IMR-90 (cell line): ENCODE results near the gene PRM2. TPM values are rescaled to one million over a fixed set of nuclear protein-coding genes. Genes with fewer than 3 reads are reported as not detected.

ENCODE experiments used
- ATAC-seq: fragments of 200-7000 bp; cut with Tn5 transposase; 2 replicates; pipeline ENCODE4 v1.9.1; 2020; ENCODE audit warnings: low read depth, mild to moderate bottlenecking, moderate library complexity
- BruUV-seq: library from RNA; stranded (reverse); fragments of 400-500 nt; replicated peaks from 2 replicates; lab custom pipeline; 2021; lab: Mats Ljungman, UMichigan
- CTCF ChIA-PET: fragments of 300-600 bp; formaldehyde crosslinking; extraction: SDS; loops from one replicate; lab custom pipeline; 2021; ENCODE audit warnings: antibody characterized with exemption; lab: Yijun Ruan, JAX
- POLR2A ChIA-PET: fragments of 300-600 bp; sonication (Branson Sonifier 250); formaldehyde crosslinking; loops from one replicate; lab custom pipeline; 2022; ENCODE audit warnings: antibody characterized with exemption; ENCODE audit not compliant: unreplicated experiment; lab: Charles Lee
- DNase-seq: peaks from one replicate; pipeline ENCODE4 v3.0.0; 2013
- H2AFZ ChIP-seq: replicated peaks from 2 replicates; pipeline ENCODE3; 2013; ENCODE audit warnings: low read length, mild to moderate bottlenecking; ENCODE audit not compliant: poor library complexity
- H2AK5ac ChIP-seq: 2 replicates; pipeline ENCODE4 v1.6.1; 2013; ENCODE audit warnings: low read depth, low read length, inconsistent platforms
- H2AK9ac ChIP-seq: replicated peaks from 2 replicates; pipeline ENCODE3; 2013; ENCODE audit warnings: mild to moderate bottlenecking, low read depth, low read length, moderate library complexity; ENCODE audit not compliant: poor library complexity
- H2BK120ac ChIP-seq: 2 replicates; pipeline ENCODE4 v1.6.1; 2013; ENCODE audit warnings: low read depth, low read length, inconsistent platforms
- H2BK15ac ChIP-seq: 3 replicates; pipeline ENCODE4 v1.6.1; 2013; ENCODE audit warnings: low read depth, low read length, inconsistent platforms
- H2BK20ac ChIP-seq: 2 replicates; pipeline ENCODE4 v1.6.1; 2013; ENCODE audit warnings: low read depth, mild to moderate bottlenecking, inconsistent platforms, low read length, moderate library complexity
- H2BK5ac ChIP-seq: 2 replicates; pipeline ENCODE4 v1.6.1; 2013; ENCODE audit warnings: mild to moderate bottlenecking, low read depth, low read length, inconsistent platforms; ENCODE audit not compliant: poor library complexity, severe bottlenecking
- H3K14ac ChIP-seq: replicated peaks from 2 replicates; pipeline ENCODE4 v1.6.1; 2013; ENCODE audit warnings: low read depth, low read length, inconsistent platforms
- H3K18ac ChIP-seq: 2 replicates; pipeline ENCODE4 v1.6.1; 2013; ENCODE audit warnings: low read depth, low read length, control low read depth
- H3K23ac ChIP-seq: 2 replicates; pipeline ENCODE4 v1.6.1; 2013; ENCODE audit warnings: low read depth, low read length, inconsistent platforms
- H3K27ac ChIP-seq: 2 replicates; pipeline ENCODE4 v1.5.1; 2013; ENCODE audit warnings: mild to moderate bottlenecking, control low read depth, low read length; ENCODE audit not compliant: insufficient read depth
- H3K27me3 ChIP-seq: 2 replicates; pipeline ENCODE4 v1.6.1; 2013; ENCODE audit warnings: low read length; ENCODE audit not compliant: control insufficient read depth, insufficient read depth
- H3K36me3 ChIP-seq: 2 replicates; pipeline ENCODE4 v1.6.1; 2013; ENCODE audit warnings: low read length, mixed read lengths; ENCODE audit not compliant: control insufficient read depth, insufficient read depth
- H3K4ac ChIP-seq: 2 replicates; pipeline ENCODE4 v1.6.1; 2013; ENCODE audit warnings: low read depth, low read length, inconsistent platforms
- H3K4me1 ChIP-seq: 2 replicates; pipeline ENCODE4 v1.6.1; 2013; ENCODE audit warnings: low read length, mixed read lengths; ENCODE audit not compliant: control insufficient read depth, insufficient read depth
- H3K4me2 ChIP-seq: 2 replicates; pipeline ENCODE4 v1.6.1; 2013; ENCODE audit warnings: low read depth, mild to moderate bottlenecking, control low read depth, low read length, moderate library complexity
- H3K4me3 ChIP-seq: 2 replicates; pipeline ENCODE4 v1.5.1; 2013; ENCODE audit warnings: low read depth, mild to moderate bottlenecking, control low read depth, low read length, moderate library complexity; ENCODE audit not compliant: insufficient read depth
- H3K56ac ChIP-seq: 2 replicates; pipeline ENCODE4 v1.6.1; 2013; ENCODE audit warnings: low read length, inconsistent platforms; ENCODE audit not compliant: insufficient read depth; ENCODE audit errors: extremely low read depth
- H3K79me1 ChIP-seq, 2 experiments: 2 replicates each; pipeline ENCODE4 v1.6.1; 2013; ENCODE audit warnings: low read length in 2 of 2, inconsistent platforms in 1 of 2, low read depth in 1 of 2
- H3K9ac ChIP-seq: 2 replicates; pipeline ENCODE4 v1.6.1; 2013; ENCODE audit warnings: low read depth, low read length, control low read depth
- H3K9me1 ChIP-seq: 2 replicates; pipeline ENCODE4 v1.6.1; 2013; ENCODE audit warnings: low read length, inconsistent platforms; ENCODE audit not compliant: insufficient read depth
- H3K9me3 ChIP-seq: 2 replicates; pipeline ENCODE4 v1.6.1; 2013; ENCODE audit warnings: low read length; ENCODE audit not compliant: control insufficient read depth, insufficient read depth
- H4K20me1 ChIP-seq: 2 replicates; pipeline ENCODE4 v1.6.1; 2013; ENCODE audit warnings: low read length, inconsistent platforms; ENCODE audit not compliant: insufficient read depth
- H4K5ac ChIP-seq: 2 replicates; pipeline ENCODE4 v1.6.1; 2013; ENCODE audit warnings: mild to moderate bottlenecking, low read depth, low read length, control low read depth
- H4K8ac ChIP-seq, 2 experiments: 2 replicates each; pipeline ENCODE4 v1.6.1; 2013; ENCODE audit warnings: low read depth in 2 of 2, low read length in 2 of 2, control low read depth in 1 of 2, inconsistent platforms in 1 of 2
- H4K91ac ChIP-seq: 2 replicates; pipeline ENCODE4 v1.6.1; 2013; ENCODE audit warnings: low read depth, low read length, inconsistent platforms; ENCODE audit not compliant: insufficient read depth
- BHLHE40 ChIP-seq: fragments of 150-350 bp; IDR thresholded peaks from 2 replicates; pipeline ENCODE4 v1.6.1; 2016; ENCODE audit warnings: mild to moderate bottlenecking, low read depth, low read length
- CEBPB ChIP-seq: IDR thresholded peaks from 2 replicates; pipeline ENCODE4 v1.6.1; 2012; ENCODE audit warnings: low read depth, low read length, improper control_type of control experiment
- CHD1 ChIP-seq: IDR thresholded peaks from 2 replicates; pipeline ENCODE4 v1.6.1; 2012; ENCODE audit warnings: low read depth, low read length, improper control_type of control experiment
- CTCF ChIP-seq: conservative IDR thresholded peaks from 2 replicates; pipeline ENCODE4 v1.5.1; 2012; ENCODE audit warnings: mild to moderate bottlenecking, low read depth, low read length, improper control_type of control experiment
- ELK1 ChIP-seq: fragments of 150-350 bp; IDR thresholded peaks from 2 replicates; pipeline ENCODE4 v1.6.1; 2016; ENCODE audit warnings: low read depth, mild to moderate bottlenecking, low read length, moderate library complexity, borderline replicate concordance
- FOS ChIP-seq: fragments of 150-350 bp; IDR thresholded peaks from 2 replicates; pipeline ENCODE4 v1.6.1; 2016; ENCODE audit warnings: low read depth, low read length
- MAFK ChIP-seq: IDR thresholded peaks from 2 replicates; pipeline ENCODE4 v1.6.1; 2012; ENCODE audit warnings: low read depth, low read length, improper control_type of control experiment
- MAZ ChIP-seq: IDR thresholded peaks from 2 replicates; pipeline ENCODE4 v1.6.1; 2012; ENCODE audit warnings: low read depth, mild to moderate bottlenecking, low read length, improper control_type of control experiment, moderate library complexity, borderline replicate concordance
- MXI1 ChIP-seq: IDR thresholded peaks from 2 replicates; pipeline ENCODE4 v1.6.1; 2012; ENCODE audit warnings: low read depth, mild to moderate bottlenecking, low read length, moderate library complexity, borderline replicate concordance
- NFE2L2 ChIP-seq: fragments of 150-350 bp; IDR thresholded peaks from 2 replicates; pipeline ENCODE4 v1.6.1; 2016; ENCODE audit warnings: low read depth, mild to moderate bottlenecking, low read length
- POLR2A ChIP-seq: IDR thresholded peaks from 2 replicates; pipeline ENCODE4 v1.6.1; 2012; ENCODE audit warnings: mild to moderate bottlenecking, low read depth, low read length
- RAD21 ChIP-seq: IDR thresholded peaks from 2 replicates; pipeline ENCODE4 v1.6.1; 2012; ENCODE audit warnings: low read length, improper control_type of control experiment
- RCOR1 ChIP-seq: IDR thresholded peaks from 2 replicates; pipeline ENCODE4 v1.6.1; 2012; ENCODE audit warnings: mild to moderate bottlenecking, low read length, improper control_type of control experiment; ENCODE audit not compliant: insufficient replicate concordance
- RFX5 ChIP-seq: IDR thresholded peaks from 2 replicates; pipeline ENCODE4 v1.8.0; 2012; ENCODE audit warnings: low read depth, mild to moderate bottlenecking, low read length, moderate library complexity
- SMC3 ChIP-seq: fragments of 150-350 bp; IDR thresholded peaks from 2 replicates; pipeline ENCODE4 v1.6.1; 2016; ENCODE audit warnings: low read depth, mild to moderate bottlenecking, antibody characterized with exemption, low read length, moderate library complexity
- USF2 ChIP-seq: fragments of 150-350 bp; IDR thresholded peaks from 2 replicates; pipeline ENCODE4 v1.6.1; 2017; ENCODE audit warnings: mild to moderate bottlenecking, antibody characterized with exemption, low read length, low read depth
- WGBS, 2 experiments: methylation state at CpG; one replicate each; pipeline versions ENCODE4 v1.1.5 to v1.1.7; 2013; ENCODE audit warnings: missing lambda C conversion rate in 2 of 2; ENCODE audit not compliant: insufficient read length in 1 of 2; ENCODE audit errors: extremely low coverage in 2 of 2; 5-methylcytosine and 5-hydroxymethylcytosine counted together
- dilution Hi-C: fragments of 300-500 bp; cut with HindIII; formaldehyde crosslinking; loops from one replicate; pipeline ENCODE4 v1.14.3; 2018; ENCODE audit warnings: low sequenced_read_pairs; ENCODE audit not compliant: unreplicated experiment
- in situ Hi-C: fragments of 300-500 bp; cut with MboI; formaldehyde crosslinking; loops from 3 replicates; pipeline ENCODE4 v1.14.3; 2019; ENCODE audit warnings: low sequenced_read_pairs, inconsistent platforms, mixed read lengths
- intact Hi-C: fragments of 100-400 bp; cut with micrococcal nuclease; formaldehyde crosslinking; loops from 2 replicates; pipeline ENCODE4 v1.10.0; 2022
- polyA plus RNA-seq, 3 experiments: library from polyadenylated mRNA; depleted of rRNA; stranded (reverse); fragments of >200 nt; gene quantifications; 2 replicates each; pipeline ENCODE4 v1.2.3, GENCODE V29; 2012; ENCODE audit warnings: low replicate concordance in 1 of 3
- total RNA-seq: library from RNA; depleted of rRNA; stranded (reverse); fragments of >200 nt; gene quantifications from 2 replicates; pipeline ENCODE4 v1.2.3, GENCODE V29; 2012

The PRM2 gene
- total and polyA plus RNA-seq, 2 of the 4 experiments (the other 2 are of a cell fraction), result not detected

- H3K9me3 ChIP-seq, result no peaks in the 10 kb centered on the region
- intact Hi-C loops, result no loop called here
- no peaks in the 10 kb centered on the region for H3K36me3 ChIP-seq
- H3K18ac ChIP-seq, result no peak overlapping the region
- CTCF ChIA-PET, result interaction anchor here (1.7 kb wide), 1 partner anchor 9 kb away, joined by 6 read pairs; no protein-coding TSS in a partner anchor
- H4K20me1 ChIP-seq, result no peaks in the 10 kb centered on the region
- 0 out of 2 replicates have a peak overlapping the region, but pooled peaks have one; percentile 22 for H2AK5ac ChIP-seq
- H3K79me1 ChIP-seq, result no peaks in the 10 kb centered on the region
- H3K56ac ChIP-seq, result no peak overlapping the region
- H4K91ac ChIP-seq, result no peak overlapping the region
- no peak overlapping the region for H3K14ac ChIP-seq
- H3K27ac ChIP-seq, result no peak overlapping the region
- H3K4ac ChIP-seq, result no peak overlapping the region
- H3K4me1 ChIP-seq, result peaks cover 5% of the 10 kb centered on the region
- no peak overlapping the region for H4K8ac ChIP-seq
- no TSS peak for BruUV-seq
- H2BK15ac ChIP-seq, result no peak overlapping the region
- no peaks in the 10 kb centered on the region for H3K27me3 ChIP-seq
- in situ Hi-C loops, result no loop called here
- no peak overlapping the region for H2BK120ac ChIP-seq
- DNase-seq (no peak), ATAC-seq (no peak)
- H2AFZ ChIP-seq, result no peak overlapping the region
- no peak overlapping the region for H2AK9ac ChIP-seq
- no peak overlapping the region for H3K23ac ChIP-seq
- no peak overlapping the region for H2BK5ac ChIP-seq
- POLR2A ChIA-PET, result no interaction called here
- H2BK20ac ChIP-seq, result no peak overlapping the region
- dilution Hi-C loops, result no loop called here
- TF ChIP-seq CEBPB (no peak), MAZ (no peak), NFE2L2 (no peak), FOS (no peak), ELK1 (no peak), USF2 (no peak), POLR2A (no peak), MAFK (no peak), CHD1 (no peak), BHLHE40 (no peak), SMC3 (no peak), RCOR1 (no peak), MXI1 (no peak), RFX5 (no peak), CTCF (no peak), RAD21 (no peak)
- no CpG with 5 or more reads among the region's 10 CpGs for WGBS, 2 experiments
- H3K9me1 ChIP-seq, result 0 out of 2 replicates have a peak, but pooled peaks cover 5% of the 10 kb centered on the region
- H3K4me2 ChIP-seq, result no peak overlapping the region
- H3K4me3 ChIP-seq, result no peak overlapping the region
- no peak overlapping the region for H3K9ac ChIP-seq
- no peak overlapping the region for H4K5ac ChIP-seq
Measured at GRCh38 chr16:11320170-11320569, 43.9 kb upstream of the PRM2 start.
